Pancreas (tissue), 10 donors: Measurements from ENCODE around the gene PLEKHO2. TPM values are rescaled to one million over a fixed set of nuclear protein-coding genes. Genes with fewer than 3 reads are reported as not detected.

Source experiments
- ATAC-seq, 4 donors: fragments of 200-7000 bp; cut with Tn5 transposase; one replicate each; pipeline versions ENCODE4 v1.8.0 to v1.9.1; 2020; ENCODE audit warnings: mild to moderate bottlenecking in 4 of 4, moderate library complexity in 4 of 4
- DNase-seq, 6 donors: peaks; one replicate each; pipeline ENCODE4 v3.0.0-alpha.2; 2020
- FAIRE-seq: peaks from 2 replicates; lab custom pipeline; 2012; peaks lifted over from hg19 to GRCh38; lab: Jason Lieb, UNC
- H3K27ac ChIP-seq, 4 donors: fragments of 200-600 bp; sonication (generic); 1 replicate in 3 of 4; 2 replicates in 1 of 4; pipeline versions ENCODE4 v1.5.0 to v1.8.0; 2020
- H3K27me3 ChIP-seq, 4 donors: fragments of 200-600 bp; one replicate each; pipeline ENCODE4 v1.8.0; 2021
- H3K36me3 ChIP-seq, 3 donors: fragments of 200-600 bp; sonication (generic) in 1 of 3; one replicate each; pipeline versions ENCODE4 v1.5.0 to v1.8.0; 2020 to 2021
- H3K4me1 ChIP-seq, 3 donors: fragments of 200-600 bp; one replicate each; pipeline ENCODE4 v1.8.0; 2021
- H3K4me3 ChIP-seq, 4 donors: fragments of 200-600 bp; sonication (generic) in 2 of 4; one replicate each; pipeline versions ENCODE4 v1.5.0 to v1.8.0; 2020 to 2021
- H3K9me3 ChIP-seq, 4 donors: fragments of 200-600 bp; one replicate each; pipeline ENCODE4 v1.8.0; 2021
- CTCF ChIP-seq, 4 donors: fragments of 200-600 bp; sonication (generic) in 3 of 4; IDR thresholded peaks; one replicate each; pipeline versions ENCODE4 v1.5.0 to v1.8.0; 2021; ENCODE audit warnings: antibody characterized with exemption in 4 of 4
- WGBS, 2 donors: extraction: QIAGEN DNeasy Blood & Tissue Kit; methylation state at CpG; one replicate each; pipeline ENCODE4 v1.1.7; 2013; 5-methylcytosine and 5-hydroxymethylcytosine counted together
- intact Hi-C, 3 donors: fragments of 100-400 bp; cut with DNase I; formaldehyde crosslinking; loops; one replicate each; pipeline versions ENCODE4 v1.11.1 to v1.14.2; 2022
- polyA plus RNA-seq, 2 donors: library from polyadenylated mRNA; stranded (reverse); fragments of 200-250 nt; gene quantifications; one replicate each; pipeline ENCODE4 v1.2.3, GENCODE V29; 2013
- total RNA-seq, 6 donors: library from RNA; stranded (reverse); fragmentation: NEBNext Ultra II Directional in 4 of 6; extraction: Animal tissue kit (Norgen Biotek cat#: 25700) in 4 of 6; gene quantifications; one replicate each; pipeline versions ENCODE4 v1.2.1 to v1.2.4, GENCODE V29; 2021 to 2023
- donor health status: healthy with polysubstance abuse.
- donor health status: DM: no; HTN: no; CAD: no; lungs with moderate emphysema.
- donor health status: DM: no; HTN: no; CAD: no.
- donor health status: control.
- donor health status: control.
- donor health status: Bipolar disorder and iron deficiency.
- donor health status: DM: yes; HTN: yes; CAD: no.
- donor health status: DM: no; HTN: no; CAD: no.
- donor health status: DM: no; HTN: no; CAD: no.
- donor health status: DM: yes; HTN: yes; CAD: no.

The PLEKHO2 gene
- total and polyA plus RNA-seq, 8 donors: 1.3 to 13.5 (median 5.3) TPM

GRCh38 chr15:64803526-64803925 lies 38.2 kb upstream of the PLEKHO2 start:
- no peak overlapping the region for H3K27ac ChIP-seq
- H3K4me1 ChIP-seq: no peaks in the 10 kb centered on the region
- H3K27me3 ChIP-seq: no peaks in the 10 kb centered on the region
- no peak for TF ChIP-seq CTCF (IDR thresholded peaks at IDR 0.05)
- WGBS, 2 donors: 84 to 93% methylated on average over 1 of the region's 1 CpG
- H3K4me3 ChIP-seq: no peak overlapping the region
- ATAC-seq: no peak
- no peaks in the 10 kb centered on the region for H3K36me3 ChIP-seq
- intact Hi-C loops: no loop called here
- H3K9me3 ChIP-seq: no peaks in the 10 kb centered on the region
- no peak for DNase-seq
- FAIRE-seq: no peak

- H3K9me3 ChIP-seq: no peaks in the 10 kb centered on the region
- H3K4me3 ChIP-seq: no peak overlapping the region
- FAIRE-seq (no peak), DNase-seq (no peak), ATAC-seq (no peak)
- intact Hi-C loops: loop anchor here (5.0 kb wide), 1 partner anchor 72 kb away; no protein-coding TSS in a partner anchor
- no peaks in the 10 kb centered on the region for H3K27me3 ChIP-seq
- H3K36me3 ChIP-seq: no peaks in the 10 kb centered on the region
- no peak for TF ChIP-seq CTCF (IDR thresholded peaks at IDR 0.05)
- H3K27ac ChIP-seq: no peak overlapping the region
- WGBS, 2 donors: 37 to 68% methylated on average over 2 of the region's 2 CpGs
- no peaks in the 10 kb centered on the region for H3K4me1 ChIP-seq
Observed at GRCh38 chr15:64804619-64805018, 37.1 kb upstream of the PLEKHO2 start.

- no peaks in the 10 kb centered on the region for H3K36me3 ChIP-seq
- DNase-seq: no peak
- H3K27ac ChIP-seq: no peak overlapping the region
- intact Hi-C loops: loop anchor here (5.0 kb wide), 1 partner anchor 74 kb away; no protein-coding TSS in a partner anchor
- no peak for ATAC-seq
- H3K4me1 ChIP-seq: no peaks in the 10 kb centered on the region
- no peak for FAIRE-seq
- no peak overlapping the region for H3K4me3 ChIP-seq
- 71 to 79% methylated on average over 6 of the region's 6 CpGs for WGBS, 2 donors
- H3K27me3 ChIP-seq: no peaks in the 10 kb centered on the region
- TF ChIP-seq CTCF (IDR thresholded peaks at IDR 0.05): no peak
- H3K9me3 ChIP-seq: no peaks in the 10 kb centered on the region
Observed at GRCh38 chr15:64806509-64806908, 35.2 kb upstream of the PLEKHO2 start.

GRCh38 chr15:64807051-64807749 lies 34.5 kb upstream of the PLEKHO2 start:
- TF ChIP-seq CTCF (IDR thresholded peaks at IDR 0.05): no peak
- DNase-seq (no peak), FAIRE-seq (no peak), ATAC-seq (no peak)
- H3K4me1 ChIP-seq: no peaks in the 10 kb centered on the region
- H3K9me3 ChIP-seq: no peaks in the 10 kb centered on the region
- WGBS, 2 donors: 66 to 77% methylated on average over 13 of the region's 13 CpGs
- H3K36me3 ChIP-seq: no peaks in the 10 kb centered on the region
- no peaks in the 10 kb centered on the region for H3K27me3 ChIP-seq
- intact Hi-C loops: loop anchor here (5.0 kb wide), 1 partner anchor 75 kb away; no protein-coding TSS in a partner anchor
- no peak overlapping the region for H3K4me3 ChIP-seq
- H3K27ac ChIP-seq: no peak overlapping the region

- no peak overlapping the region for H3K27ac ChIP-seq
- no peak for TF ChIP-seq CTCF (IDR thresholded peaks at IDR 0.05)
- no peaks in the 10 kb centered on the region for H3K4me1 ChIP-seq
- DNase-seq (no peak), FAIRE-seq (no peak), ATAC-seq (no peak)
- intact Hi-C loops: loop anchor here (5.0 kb wide), 1 partner anchor 75 kb away; no protein-coding TSS in a partner anchor
- H3K36me3 ChIP-seq: no peaks in the 10 kb centered on the region
- no peak overlapping the region for H3K4me3 ChIP-seq
- WGBS, 2 donors: 60 to 66% methylated on average over 6 of the region's 6 CpGs
- H3K9me3 ChIP-seq: no peaks in the 10 kb centered on the region
- H3K27me3 ChIP-seq: no peaks in the 10 kb centered on the region
Observed at GRCh38 chr15:64807751-64808222, 33.9 kb upstream of the PLEKHO2 start.
